ENCODE measurements around the gene SMIM38. TPM values are rescaled to one million over a fixed set of nuclear protein-coding genes. Genes with fewer than 3 reads are reported as not detected.
A peak's percentile ranks its signal among the peaks of the same experiment; 100 is the strongest.
"Not testable (repeated sequence)": the region's sequence is repeated elsewhere in the genome, so short reads cannot be mapped to it uniquely, and the experiment has no call there.

SMIM38 gene
- total RNA-seq, 1 donor from 2014 or later = 0.26 TPM

GRCh38 chr11:69138265-69138664 lies 17.5 kb upstream of the SMIM38 start:
- no peak overlapping the region for H3K4me3 ChIP-seq (ENCODE audit: low read depth, low read length)
- no peaks in the 10 kb centered on the region for H3K36me3 ChIP-seq (ENCODE audit: control insufficient read depth, insufficient read depth, low read length)
- FAIRE-seq (no peak), DNase-seq (ENCODE audit: low read depth) (peak; percentile 29)
- no peaks in the 10 kb centered on the region for H3K27me3 ChIP-seq (ENCODE audit: control insufficient read depth, insufficient read depth, low read length)
- no peak for TF ChIP-seq CTCF (IDR thresholded peaks at IDR 0.05; ENCODE audit: insufficient read depth, low read length, severe bottlenecking)

- not testable (repeated sequence) for H3K27me3 ChIP-seq (ENCODE audit: control insufficient read depth, insufficient read depth, low read length); FAIRE-seq; H3K4me3 ChIP-seq (ENCODE audit: low read depth, low read length); H3K36me3 ChIP-seq (ENCODE audit: control insufficient read depth, insufficient read depth, low read length); DNase-seq (ENCODE audit: low read depth)
These were observed 15.6 kb upstream of the SMIM38 start for GRCh38 chr11:69140161-69140560.

- no peak for FAIRE-seq
These were observed 15.1 kb upstream of the SMIM38 start for GRCh38 chr11:69140635-69141034.

DNA sequence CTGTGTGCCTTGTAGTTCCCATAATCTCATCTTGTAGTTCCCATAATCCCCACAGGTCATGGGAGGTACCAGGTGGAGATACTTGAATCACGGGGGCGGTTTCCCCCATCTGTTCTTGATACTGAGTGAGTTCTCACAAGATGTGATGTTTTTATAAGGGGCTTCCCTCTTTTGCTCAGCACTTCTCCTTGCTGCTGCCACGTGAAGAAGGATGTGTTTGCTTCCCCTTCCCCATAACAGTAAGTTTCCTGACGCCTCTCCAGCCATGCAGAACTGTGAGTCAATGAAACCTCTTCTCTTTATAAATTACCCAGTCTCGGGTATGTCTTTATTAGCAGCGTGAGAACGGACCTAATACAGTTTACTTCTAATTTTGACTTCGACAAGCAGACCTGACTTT lies 14.0 kb upstream of the SMIM38 start:
- Histone ChIP-seq H3K27me3 (ENCODE audit: control insufficient read depth, insufficient read depth, low read length) (no peaks in the 10 kb centered on the region), H3K4me3 (ENCODE audit: low read depth, low read length) (no peak overlapping the region), H3K36me3 (ENCODE audit: control insufficient read depth, insufficient read depth, low read length) (no peaks in the 10 kb centered on the region)
- no peak for FAIRE-seq
- DNase-seq (ENCODE audit: low read depth) = no peak
- TF ChIP-seq CTCF (IDR thresholded peaks at IDR 0.05; ENCODE audit: insufficient read depth, low read length, severe bottlenecking) = no peak

More at GRCh38 chr11:69140635-69141034, 15.1 kb upstream of the SMIM38 start:
- Histone ChIP-seq H3K36me3 (ENCODE audit: control insufficient read depth, insufficient read depth, low read length) (no peaks in the 10 kb centered on the region), H3K27me3 (ENCODE audit: control insufficient read depth, insufficient read depth, low read length) (no peaks in the 10 kb centered on the region), H3K4me3 (ENCODE audit: low read depth, low read length) (no peak overlapping the region)
- peak; percentile 35 for DNase-seq (ENCODE audit: low read depth)
- no peak for TF ChIP-seq CTCF (IDR thresholded peaks at IDR 0.05; ENCODE audit: insufficient read depth, low read length, severe bottlenecking)

- DNase-seq (ENCODE audit: low read depth) = no peak
- Histone ChIP-seq H3K36me3 (ENCODE audit: control insufficient read depth, insufficient read depth, low read length) (no peaks in the 10 kb centered on the region), H3K4me3 (ENCODE audit: low read depth, low read length) (no peak overlapping the region), H3K27me3 (ENCODE audit: control insufficient read depth, insufficient read depth, low read length) (no peaks in the 10 kb centered on the region)
- TF ChIP-seq CTCF (IDR thresholded peaks at IDR 0.05; ENCODE audit: insufficient read depth, low read length, severe bottlenecking) = no peak
- FAIRE-seq = no peak
These were observed 12.8 kb upstream of the SMIM38 start for GRCh38 chr11:69142895-69143294.

GRCh38 chr11:69144316-69145049 lies 11.3 kb upstream of the SMIM38 start:
- Histone ChIP-seq H3K36me3 (ENCODE audit: control insufficient read depth, insufficient read depth, low read length) (no peaks in the 10 kb centered on the region), H3K27me3 (ENCODE audit: control insufficient read depth, insufficient read depth, low read length) (no peaks in the 10 kb centered on the region), H3K4me3 (ENCODE audit: low read depth, low read length) (no peak overlapping the region)
- FAIRE-seq (no peak), DNase-seq (ENCODE audit: low read depth) (peak; percentile 21)
- no peak for TF ChIP-seq CTCF (IDR thresholded peaks at IDR 0.05; ENCODE audit: insufficient read depth, low read length, severe bottlenecking)
